NOMO-1 treated with DMSO at 0.1 percent for 48 hours (cell line): ENCODE data around the gene IFTAP.

Source experiments
- DNase-seq: peaks from one replicate; lab custom pipeline; 2025; ENCODE audit not compliant: unreplicated experiment; lab: John Stamatoyannopoulos, UW

IFTAP gene

DNA sequence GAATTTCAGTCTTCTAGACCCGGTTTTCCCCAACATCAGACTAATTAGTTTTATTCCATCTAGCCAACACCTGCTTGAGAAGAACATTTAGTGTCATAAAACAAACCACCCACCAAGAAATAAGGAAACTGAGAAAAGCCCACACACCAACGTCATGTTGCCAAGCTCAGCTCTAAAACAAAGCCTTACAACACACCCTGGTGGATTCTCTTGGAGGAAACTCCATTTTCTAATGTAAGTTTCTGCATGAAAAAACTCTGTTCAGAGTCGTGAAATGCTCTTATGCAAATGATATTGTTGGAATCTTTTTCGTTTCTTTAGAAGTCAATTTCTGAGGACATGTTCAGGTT is 108.7 kb downstream of the IFTAP start:
- DNase-seq: peak; percentile 11
